Measurements from ENCODE around the gene SLC35E3.
"Not testable (repeated sequence)": the region's sequence is repeated elsewhere in the genome, so short reads cannot be mapped to it uniquely, and the experiment has no call there.

DNA sequence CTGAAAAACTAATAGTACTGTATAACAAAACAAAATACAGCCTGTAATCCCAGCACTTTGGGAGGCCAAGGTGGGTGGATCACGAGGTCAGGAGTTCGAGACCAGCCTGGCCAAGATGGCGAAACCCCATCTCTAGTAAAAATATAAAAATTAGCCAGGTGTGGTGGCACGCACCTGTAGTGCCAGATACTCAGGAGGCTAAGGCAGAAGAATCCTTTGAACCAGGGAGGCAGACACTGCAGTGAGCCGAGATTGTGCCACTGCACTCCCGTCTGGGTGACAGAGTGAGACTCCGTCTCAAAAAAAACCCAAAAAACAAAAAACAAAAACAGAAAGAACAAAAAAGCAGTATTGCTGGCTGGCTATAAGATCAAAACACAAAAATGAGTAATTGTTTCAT, 55.1 kb downstream of the SLC35E3 start:
- TF ChIP-seq, protein P1, sequence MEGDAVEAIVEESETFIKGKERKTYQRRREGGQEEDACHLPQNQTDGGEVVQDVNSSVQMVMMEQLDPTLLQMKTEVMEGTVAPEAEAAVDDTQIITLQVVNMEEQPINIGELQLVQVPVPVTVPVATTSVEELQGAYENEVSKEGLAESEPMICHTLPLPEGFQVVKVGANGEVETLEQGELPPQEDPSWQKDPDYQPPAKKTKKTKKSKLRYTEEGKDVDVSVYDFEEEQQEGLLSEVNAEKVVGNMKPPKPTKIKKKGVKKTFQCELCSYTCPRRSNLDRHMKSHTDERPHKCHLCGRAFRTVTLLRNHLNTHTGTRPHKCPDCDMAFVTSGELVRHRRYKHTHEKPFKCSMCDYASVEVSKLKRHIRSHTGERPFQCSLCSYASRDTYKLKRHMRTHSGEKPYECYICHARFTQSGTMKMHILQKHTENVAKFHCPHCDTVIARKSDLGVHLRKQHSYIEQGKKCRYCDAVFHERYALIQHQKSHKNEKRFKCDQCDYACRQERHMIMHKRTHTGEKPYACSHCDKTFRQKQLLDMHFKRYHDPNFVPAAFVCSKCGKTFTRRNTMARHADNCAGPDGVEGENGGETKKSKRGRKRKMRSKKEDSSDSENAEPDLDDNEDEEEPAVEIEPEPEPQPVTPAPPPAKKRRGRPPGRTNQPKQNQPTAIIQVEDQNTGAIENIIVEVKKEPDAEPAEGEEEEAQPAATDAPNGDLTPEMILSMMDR (IDR thresholded peaks at IDR 0.05): not testable (repeated sequence)
- not testable (repeated sequence) for TF ChIP-seq TAF1 (IDR thresholded peaks at IDR 0.05; ENCODE audit: borderline replicate concordance, low read depth, low read length); EP300 (IDR thresholded peaks at IDR 0.05; ENCODE audit: borderline replicate concordance in 1 of 2, low read depth in 1 of 2, low read length in 1 of 2); FOSL2 (IDR thresholded peaks at IDR 0.05; ENCODE audit: borderline replicate concordance, low read depth)
- TF ChIP-seq, protein P2, sequence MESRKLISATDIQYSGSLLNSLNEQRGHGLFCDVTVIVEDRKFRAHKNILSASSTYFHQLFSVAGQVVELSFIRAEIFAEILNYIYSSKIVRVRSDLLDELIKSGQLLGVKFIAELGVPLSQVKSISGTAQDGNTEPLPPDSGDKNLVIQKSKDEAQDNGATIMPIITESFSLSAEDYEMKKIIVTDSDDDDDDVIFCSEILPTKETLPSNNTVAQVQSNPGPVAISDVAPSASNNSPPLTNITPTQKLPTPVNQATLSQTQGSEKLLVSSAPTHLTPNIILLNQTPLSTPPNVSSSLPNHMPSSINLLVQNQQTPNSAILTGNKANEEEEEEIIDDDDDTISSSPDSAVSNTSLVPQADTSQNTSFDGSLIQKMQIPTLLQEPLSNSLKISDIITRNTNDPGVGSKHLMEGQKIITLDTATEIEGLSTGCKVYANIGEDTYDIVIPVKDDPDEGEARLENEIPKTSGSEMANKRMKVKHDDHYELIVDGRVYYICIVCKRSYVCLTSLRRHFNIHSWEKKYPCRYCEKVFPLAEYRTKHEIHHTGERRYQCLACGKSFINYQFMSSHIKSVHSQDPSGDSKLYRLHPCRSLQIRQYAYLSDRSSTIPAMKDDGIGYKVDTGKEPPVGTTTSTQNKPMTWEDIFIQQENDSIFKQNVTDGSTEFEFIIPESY (IDR thresholded peaks at IDR 0.05; ENCODE audit: borderline replicate concordance, low read depth): not testable (repeated sequence)
- TF ChIP-seq, protein P3, sequence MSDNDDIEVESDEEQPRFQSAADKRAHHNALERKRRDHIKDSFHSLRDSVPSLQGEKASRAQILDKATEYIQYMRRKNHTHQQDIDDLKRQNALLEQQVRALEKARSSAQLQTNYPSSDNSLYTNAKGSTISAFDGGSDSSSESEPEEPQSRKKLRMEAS (IDR thresholded peaks at IDR 0.05; ENCODE audit: low read depth): not testable (repeated sequence)
- TF ChIP-seq, protein P4, sequence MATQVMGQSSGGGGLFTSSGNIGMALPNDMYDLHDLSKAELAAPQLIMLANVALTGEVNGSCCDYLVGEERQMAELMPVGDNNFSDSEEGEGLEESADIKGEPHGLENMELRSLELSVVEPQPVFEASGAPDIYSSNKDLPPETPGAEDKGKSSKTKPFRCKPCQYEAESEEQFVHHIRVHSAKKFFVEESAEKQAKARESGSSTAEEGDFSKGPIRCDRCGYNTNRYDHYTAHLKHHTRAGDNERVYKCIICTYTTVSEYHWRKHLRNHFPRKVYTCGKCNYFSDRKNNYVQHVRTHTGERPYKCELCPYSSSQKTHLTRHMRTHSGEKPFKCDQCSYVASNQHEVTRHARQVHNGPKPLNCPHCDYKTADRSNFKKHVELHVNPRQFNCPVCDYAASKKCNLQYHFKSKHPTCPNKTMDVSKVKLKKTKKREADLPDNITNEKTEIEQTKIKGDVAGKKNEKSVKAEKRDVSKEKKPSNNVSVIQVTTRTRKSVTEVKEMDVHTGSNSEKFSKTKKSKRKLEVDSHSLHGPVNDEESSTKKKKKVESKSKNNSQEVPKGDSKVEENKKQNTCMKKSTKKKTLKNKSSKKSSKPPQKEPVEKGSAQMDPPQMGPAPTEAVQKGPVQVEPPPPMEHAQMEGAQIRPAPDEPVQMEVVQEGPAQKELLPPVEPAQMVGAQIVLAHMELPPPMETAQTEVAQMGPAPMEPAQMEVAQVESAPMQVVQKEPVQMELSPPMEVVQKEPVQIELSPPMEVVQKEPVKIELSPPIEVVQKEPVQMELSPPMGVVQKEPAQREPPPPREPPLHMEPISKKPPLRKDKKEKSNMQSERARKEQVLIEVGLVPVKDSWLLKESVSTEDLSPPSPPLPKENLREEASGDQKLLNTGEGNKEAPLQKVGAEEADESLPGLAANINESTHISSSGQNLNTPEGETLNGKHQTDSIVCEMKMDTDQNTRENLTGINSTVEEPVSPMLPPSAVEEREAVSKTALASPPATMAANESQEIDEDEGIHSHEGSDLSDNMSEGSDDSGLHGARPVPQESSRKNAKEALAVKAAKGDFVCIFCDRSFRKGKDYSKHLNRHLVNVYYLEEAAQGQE (IDR thresholded peaks at IDR 0.05; ENCODE audit: low read depth, low read length): not testable (repeated sequence)
